Midbrain (tissue), 1 donor: ENCODE measurements around the gene GJC2.

ENCODE experiments used
- DNase-seq: peaks from one replicate; lab custom pipeline; 2025; lab: John Stamatoyannopoulos, UW

Gene GJC2

DNA sequence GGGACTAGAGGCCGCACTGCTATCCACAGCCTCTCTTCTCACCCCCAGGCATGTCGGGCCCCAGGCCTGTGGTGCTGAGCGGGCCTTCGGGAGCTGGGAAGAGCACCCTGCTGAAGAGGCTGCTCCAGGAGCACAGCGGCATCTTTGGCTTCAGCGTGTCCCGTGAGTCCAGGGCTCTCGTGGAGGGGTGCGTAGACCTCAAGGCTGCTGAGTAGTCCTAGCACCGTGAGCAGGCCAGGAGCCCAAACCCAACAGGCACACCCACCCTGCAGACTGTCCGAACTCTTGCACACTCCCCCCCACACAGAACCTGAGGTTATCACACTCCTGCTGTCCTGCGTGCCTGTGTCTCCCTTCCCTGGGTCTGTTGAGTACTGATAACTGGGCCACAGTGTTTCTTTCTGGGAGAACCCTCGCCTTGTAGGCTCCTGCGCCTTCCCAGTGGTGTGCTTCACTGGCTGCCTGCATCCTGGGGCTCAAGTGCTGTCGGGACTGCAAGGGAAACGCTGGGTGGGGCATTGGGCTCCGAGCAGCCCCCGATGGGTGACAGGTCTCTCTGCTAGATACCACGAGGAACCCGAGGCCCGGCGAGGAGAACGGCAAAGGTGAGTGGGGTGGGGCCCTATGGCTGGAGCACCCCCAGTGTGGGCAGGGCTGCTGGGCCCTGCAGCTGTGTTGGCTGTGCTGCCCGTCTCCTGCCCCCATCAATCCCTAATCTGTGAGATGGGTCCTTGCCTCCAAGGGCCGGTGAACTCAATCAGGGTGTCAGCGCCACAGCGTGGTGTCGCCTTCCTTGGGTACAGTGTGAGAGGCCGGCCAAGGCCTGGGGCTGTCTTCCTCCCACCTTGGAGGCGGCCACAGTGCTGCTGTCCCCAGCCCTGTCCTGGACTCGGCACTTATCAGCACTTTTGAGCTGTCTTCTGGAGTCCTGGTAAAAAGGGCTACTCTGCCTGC lies 4.0 kb upstream of the GJC2 start:
- no peak for DNase-seq

DNA sequence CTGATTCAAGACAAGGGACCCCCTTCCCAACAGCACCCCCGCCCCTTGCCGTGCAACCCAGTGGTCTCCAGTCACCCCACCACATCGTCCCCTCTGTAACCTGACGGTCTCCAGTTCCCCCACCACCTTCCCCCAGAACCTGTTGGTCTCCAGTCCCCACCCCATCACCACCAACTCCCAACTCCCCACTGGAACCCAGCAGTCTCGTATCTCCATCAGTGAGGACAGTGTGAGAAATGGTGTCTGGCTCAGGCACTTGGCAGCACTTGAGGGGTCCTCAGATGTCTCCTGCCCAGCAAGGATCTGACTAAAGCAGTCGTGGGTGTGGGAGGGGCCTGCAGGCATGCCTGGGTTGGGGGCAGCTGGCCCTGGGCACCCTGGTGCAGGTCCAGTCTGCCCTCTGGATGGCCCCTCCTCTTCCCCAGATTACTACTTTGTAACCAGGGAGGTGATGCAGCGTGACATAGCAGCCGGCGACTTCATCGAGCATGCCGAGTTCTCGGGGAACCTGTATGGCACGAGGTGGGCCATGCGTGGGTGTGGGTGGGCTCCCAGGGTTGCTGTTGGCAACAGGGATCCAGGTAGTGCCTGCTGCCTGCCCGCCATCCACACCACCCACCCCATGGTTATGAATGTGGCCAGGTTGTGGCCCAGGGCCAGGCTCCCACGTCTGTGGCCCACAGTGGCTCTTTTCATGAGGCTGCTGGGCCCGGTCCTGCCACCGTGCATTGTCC lies 3.1 kb upstream of the GJC2 start:
- DNase-seq: no peak

DNA sequence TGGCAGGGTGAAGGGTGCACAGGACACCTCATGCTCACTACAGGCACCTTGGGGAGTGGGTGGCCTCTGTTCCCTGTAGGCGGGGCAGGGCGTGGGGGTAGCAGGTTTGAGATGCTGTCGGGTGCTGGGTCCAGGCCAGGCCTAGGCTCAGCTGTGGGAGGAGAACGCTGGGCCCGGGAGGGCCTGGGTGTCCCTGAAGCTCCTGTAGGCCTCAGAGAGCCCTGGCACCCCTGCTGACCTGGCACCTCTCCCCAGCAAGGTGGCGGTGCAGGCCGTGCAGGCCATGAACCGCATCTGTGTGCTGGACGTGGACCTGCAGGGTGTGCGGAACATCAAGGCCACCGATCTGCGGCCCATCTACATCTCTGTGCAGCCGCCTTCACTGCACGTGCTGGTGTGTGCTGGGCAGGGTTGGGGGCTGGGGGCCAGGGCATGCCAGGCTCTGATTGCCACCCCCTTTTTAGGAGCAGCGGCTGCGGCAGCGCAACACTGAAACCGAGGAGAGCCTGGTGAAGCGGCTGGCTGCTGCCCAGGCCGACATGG lies 2.5 kb upstream of the GJC2 start:
- DNase-seq: no peak

DNA sequence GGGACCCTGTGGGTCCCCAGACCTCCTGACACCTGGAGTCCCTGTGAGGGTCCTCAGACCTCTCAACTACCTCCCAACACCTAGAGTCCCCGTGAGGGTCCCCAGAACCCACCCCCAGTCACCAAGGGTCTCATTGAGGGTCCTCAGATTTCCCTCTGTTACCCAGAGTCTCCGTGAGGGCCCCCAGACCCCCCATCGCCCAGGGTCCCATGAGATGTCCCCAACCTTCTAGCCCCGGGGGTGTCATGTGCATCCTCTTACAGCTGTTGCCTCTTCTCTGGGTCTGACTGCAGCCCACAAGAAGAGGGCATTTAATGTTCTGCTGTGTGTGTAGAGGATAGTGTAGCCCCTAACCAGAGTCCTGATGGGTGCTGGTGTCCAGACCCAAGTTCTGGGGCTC lies 2.0 kb upstream of the GJC2 start:
- no peak for DNase-seq

DNA sequence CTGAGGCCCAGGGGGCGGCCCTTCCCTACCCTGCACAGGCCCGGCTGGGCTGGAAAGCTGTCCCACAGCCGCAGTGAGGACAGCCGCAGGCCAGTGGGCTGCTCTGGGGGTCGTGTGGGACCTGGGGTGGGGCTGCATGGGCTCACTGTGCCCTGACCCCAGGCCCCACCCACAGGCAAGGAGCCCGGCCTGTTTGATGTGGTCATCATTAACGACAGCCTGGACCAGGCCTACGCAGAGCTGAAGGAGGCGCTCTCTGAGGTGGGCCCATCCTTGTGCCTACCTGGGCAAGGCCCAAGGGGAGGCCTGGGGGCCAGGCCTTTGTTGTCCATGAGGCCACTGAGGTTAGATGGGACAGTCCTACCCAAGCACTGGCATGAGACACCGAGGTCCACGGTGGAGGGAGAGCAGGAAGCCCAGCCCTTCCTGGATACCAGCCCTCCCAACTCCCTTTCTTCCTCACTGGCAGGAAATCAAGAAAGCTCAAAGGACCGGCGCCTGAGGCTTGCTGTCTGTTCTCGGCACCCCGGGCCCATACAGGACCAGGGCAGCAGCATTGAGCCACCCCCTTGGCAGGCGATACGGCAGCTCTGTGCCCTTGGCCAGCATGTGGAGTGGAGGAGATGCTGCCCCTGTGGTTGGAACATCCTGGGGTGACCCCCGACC lies 1.4 kb upstream of the GJC2 start:
- DNase-seq: no peak

DNA sequence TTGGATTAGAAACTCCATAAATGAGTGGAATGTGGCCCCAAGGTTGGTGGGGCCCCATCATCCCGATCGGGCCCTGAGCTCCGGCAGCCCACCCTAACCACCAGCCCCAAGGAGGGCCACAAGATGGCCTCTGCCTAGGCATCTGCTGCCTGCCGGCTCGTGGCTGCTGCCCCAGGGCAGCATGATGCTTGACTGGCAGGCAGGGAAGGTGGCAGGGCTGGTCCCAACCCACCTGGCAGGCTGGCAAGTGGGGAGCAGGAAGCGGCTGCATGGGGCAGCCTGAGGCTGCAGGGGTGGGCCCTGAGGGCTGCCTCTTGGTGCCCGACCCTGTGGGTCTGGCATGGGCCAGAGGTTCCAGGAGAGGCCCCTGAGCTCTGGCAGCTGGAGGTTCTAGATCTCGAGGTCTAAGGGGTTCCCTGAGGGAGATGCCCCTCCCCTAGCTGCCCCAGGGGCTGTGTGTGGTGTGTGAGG lies 760 bp upstream of the GJC2 start:
- no peak for DNase-seq

DNA sequence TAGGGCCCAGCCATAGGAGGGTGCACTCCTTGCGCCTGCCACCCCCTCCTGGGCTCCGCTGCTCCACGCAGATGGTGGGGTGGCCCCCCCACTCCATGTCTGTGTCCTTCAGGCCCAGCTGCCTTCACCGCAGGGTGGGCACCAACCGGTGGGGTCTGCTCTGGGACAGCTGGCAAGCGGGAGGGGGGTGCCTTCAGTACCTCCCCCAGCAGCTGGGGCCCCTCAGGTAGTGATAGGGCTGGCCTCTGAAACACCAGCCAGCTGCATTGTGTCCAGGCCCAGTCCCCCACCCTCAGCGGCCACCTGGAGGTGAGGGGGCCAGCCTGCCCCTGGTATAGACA lies 360 bp downstream of the GJC2 start:
- DNase-seq: no peak

DNA sequence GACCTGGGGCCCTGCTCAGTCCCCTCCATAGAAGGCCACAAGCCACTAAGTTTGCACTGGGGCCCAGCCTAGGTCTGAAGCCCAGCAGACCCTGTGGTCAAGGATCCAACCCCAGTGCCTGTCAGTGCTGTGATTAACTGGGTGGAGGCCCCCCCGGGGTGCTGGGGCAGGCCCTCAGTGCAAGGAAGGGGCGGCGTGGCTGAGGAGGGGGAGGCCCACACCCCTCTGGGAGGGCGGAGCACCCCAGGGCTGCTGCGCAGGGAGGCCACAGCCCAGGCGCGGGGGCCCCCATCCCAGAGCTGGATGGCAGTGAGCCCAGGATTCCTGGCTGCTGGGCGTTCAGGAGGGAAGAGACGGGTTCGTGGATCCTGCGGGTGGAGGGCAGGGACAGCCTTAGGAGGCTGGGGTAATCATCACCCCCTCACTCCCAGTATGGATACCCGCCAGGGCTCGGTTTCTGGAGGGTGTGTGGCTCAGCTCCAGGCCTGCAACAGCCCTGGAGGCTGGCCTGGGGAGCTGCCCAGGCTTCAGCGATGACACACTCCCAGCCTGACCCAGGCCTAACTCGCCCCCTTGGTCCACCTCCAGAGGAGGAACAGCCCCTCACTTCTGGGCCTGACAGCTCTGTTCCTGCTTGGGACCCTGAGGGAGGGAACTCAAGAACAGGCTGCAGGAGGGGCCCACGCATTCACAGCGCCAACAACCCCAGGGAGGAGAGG lies 890 bp downstream of the GJC2 start:
- DNase-seq: peak; percentile 62

DNA sequence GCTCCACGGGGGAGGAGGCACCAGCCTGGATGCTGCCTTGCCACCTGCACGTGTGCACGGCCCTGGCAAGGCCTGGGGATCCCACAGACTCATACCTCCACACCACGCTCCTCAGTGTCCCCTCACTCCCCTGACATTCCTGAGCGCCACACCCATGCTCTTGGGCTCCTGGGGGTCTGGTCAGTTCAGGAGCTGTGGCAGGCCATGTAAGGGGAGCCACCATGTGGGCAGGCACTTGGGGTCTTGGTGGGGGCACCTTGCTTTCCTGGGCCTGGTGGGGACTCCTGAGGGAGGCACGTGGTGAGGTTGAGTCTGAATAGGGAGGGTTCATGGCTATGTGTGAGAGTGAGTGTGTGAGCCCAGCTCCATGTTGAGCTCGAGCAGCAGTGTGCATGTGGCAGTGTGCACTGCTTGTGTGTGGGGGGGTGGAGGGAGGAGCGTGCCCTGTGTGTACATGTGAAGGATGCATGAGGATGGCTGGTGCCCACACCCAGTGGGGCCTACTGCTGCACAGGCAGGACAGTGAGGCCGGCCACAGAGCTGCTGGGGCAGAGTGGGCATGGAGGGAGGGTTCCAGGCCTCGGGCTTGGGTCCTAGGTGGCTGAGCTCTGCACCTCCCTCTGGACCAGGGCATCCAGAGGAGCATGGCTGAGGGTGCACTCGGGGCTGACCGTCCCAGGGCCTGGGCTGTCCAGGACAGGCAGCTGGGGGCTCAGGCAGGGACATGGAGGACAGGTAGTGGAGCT lies 1.6 kb downstream of the GJC2 start:
- no peak for DNase-seq

DNA sequence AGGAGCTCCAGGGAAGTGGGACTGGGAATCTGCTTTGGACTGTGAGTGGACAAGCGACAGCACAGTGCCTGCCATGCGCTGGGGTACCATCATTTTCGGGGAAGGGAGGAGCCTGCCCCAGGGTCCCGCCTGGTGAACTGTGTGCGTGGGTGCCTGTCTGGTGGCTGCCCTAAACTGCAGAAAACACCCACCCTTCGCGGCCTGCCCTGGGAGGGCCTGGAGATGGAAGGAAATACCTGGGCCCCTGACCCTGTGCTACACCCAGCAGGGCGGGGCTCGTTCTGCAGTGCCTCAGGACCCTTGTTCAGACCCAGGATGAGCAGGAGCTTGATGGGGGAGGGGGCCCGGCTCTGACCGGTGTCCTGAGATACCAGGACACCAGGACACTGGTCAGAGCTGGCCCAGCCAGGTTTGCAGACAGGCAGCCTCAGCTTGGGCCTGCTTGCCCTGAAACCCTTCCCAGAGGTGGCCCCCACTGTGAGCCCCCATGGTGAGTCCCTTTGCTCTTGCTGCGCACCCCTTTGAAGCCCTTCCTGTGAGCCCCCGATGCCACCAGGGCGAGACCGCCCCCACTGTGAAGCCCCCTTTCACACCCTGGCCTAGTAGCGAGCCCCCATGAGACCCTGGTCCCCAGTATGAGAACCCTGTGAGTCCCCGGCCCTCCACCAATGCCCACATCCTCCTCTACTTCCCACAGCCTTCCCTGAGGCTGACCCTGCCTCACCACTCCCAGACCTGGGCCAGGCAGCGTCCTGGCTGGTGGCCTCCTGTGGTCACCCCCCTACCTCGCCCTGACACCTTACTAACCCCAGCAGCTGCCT lies 2.6 kb downstream of the GJC2 start:
- no peak for DNase-seq

DNA sequence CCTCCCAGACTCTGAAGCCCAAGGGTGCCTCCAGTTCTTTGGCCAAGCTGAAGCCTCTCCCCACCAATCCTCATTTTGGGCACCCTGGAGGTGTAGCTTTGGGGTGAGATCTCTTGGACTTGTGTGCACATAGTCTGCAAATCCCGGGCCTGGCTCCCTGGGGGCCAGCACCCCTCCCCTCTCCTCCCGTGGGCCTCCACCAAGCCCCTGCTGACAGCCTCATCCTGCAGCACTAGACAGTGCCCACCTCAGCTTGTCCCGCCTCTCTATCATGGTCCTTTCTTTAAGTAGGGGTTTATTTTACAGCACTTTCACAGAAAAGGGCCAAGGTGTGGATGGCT lies 3.2 kb downstream of the GJC2 start:
- no peak for DNase-seq

DNA sequence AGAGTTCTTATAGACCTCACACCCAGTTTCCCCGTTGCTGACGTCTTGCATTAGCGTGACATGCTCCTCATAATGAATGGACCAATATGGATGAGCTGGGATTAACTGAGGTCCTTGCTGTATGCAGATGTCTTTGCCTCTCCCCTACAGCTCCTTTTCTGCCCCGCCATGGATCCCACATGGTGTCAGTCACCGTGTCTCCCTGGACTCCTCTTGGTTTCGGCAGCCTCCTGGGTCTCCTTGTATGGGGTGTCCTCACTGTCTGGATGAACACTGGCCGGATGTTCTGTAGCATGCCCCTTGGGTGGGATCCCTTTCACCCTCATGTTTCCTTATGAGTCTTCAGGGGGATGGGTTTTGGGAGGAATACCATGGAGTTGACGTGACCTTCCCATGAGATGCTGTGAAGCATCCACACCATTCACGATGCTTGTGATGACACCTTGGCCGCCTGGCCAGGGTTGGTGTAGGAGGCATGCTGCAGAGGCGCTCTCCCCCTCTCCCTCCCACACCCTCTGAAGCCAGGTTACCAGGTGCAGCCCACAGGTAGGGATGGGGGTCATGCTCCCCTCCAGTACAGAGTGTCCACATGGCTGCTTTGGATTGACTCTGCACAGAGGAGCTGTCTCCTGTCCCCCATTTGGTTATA lies 4.4 kb downstream of the GJC2 start:
- no peak for DNase-seq

DNA sequence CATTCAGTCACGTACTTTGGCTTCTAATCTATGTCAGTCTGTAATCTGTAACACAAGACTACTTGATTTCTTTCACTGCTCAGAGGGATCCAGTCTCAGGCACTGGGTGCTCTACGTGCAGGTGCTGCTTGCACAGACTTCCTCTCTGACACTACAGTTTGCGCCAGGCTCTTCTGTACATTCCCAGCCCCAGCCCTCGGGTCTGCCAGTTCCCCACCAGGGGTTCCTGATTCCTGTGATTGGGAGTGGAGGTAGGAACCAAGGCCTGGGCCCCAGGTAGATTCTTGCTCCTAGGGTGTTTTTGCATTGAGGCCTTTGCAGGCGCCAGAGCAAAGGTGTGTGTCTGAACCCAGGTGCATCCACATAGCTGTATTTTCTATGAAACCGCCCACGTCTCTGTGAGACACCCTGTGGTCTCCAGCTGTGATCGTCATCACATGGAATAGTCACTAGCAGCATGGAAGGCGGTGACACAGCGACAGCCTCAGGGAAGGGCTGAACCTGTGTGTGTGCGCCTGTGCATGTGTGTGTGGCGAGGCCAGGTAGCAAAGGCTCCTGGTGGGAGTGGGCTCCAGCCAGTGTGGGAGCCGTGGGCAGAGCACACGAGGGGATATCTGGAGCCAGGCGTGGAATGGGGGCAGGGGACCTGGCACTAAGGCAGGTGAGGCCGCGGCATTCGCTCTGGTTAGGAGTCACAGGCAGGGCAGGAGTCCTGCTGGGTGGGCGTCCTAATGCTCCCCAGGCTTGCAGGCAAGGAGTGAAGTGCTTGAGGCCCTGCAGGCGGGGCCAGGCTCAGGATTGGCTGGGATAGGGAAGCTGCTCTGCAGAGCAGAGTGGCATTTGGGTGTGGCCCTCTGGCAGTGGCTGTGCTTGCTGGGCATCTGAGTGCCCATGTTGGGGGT lies 5.2 kb downstream of the GJC2 start:
- no peak for DNase-seq

DNA sequence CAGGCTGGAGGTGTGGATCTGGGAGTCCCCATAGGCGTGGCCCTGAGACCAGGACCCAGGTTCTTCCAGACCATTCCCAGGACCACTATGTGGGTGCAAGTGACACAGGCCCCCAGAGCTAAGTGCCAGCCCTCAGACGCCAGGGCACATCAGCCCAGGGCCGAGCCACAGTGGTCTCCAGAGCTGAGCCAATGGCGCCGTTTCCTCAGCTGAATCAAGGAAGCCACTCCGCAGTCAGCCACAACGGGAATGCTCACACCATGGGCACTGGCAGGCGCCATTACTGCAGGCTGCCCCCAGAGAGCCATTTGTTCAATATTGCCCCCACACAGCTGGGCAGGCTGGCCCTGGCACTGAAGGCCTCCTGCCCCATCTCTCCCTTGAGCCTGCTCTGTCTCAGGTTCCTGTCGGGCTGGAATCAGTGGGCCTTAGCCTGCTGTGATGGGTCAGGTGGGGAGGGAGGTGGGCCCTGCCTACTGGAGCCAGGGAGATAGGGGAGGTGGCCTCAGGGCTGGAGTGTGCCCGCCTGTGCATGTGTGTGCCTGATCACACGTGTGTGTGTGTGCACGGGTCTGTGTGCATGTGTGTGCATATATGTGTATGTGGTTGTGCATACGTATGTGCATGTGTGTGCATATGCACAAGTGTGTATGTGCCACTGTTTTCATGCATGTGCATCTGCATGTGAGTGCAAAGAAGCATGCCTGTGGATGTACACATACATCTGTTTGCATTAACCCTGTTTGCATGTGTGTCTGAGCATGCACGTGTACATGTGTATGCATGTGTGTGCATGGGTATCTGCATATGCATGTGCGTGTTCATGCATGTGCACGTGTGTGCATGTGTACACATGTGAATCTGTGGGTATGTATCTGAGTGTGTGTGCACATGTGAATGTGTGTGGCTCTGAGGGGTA lies 6.1 kb downstream of the GJC2 start:
- no peak for DNase-seq

DNA sequence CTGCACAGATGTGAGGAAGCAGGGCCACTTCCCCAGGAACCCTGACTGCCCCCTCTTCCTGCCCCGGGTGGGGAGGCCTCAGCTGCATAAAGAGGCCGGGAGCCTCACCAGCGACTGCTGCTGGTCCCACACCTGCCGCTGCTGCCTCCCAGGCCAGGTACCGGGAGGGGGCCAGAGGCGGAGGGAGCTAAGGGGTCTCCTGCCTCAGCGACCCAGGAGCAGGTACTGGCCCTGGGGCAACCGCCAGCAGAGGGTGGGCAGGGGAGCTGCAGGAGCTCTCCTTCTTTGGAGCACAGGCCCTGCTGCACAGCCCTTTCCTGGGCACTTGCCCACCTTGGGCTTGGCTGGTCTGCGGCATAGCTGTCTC lies 6.8 kb downstream of the GJC2 start:
- DNase-seq: no peak

DNA sequence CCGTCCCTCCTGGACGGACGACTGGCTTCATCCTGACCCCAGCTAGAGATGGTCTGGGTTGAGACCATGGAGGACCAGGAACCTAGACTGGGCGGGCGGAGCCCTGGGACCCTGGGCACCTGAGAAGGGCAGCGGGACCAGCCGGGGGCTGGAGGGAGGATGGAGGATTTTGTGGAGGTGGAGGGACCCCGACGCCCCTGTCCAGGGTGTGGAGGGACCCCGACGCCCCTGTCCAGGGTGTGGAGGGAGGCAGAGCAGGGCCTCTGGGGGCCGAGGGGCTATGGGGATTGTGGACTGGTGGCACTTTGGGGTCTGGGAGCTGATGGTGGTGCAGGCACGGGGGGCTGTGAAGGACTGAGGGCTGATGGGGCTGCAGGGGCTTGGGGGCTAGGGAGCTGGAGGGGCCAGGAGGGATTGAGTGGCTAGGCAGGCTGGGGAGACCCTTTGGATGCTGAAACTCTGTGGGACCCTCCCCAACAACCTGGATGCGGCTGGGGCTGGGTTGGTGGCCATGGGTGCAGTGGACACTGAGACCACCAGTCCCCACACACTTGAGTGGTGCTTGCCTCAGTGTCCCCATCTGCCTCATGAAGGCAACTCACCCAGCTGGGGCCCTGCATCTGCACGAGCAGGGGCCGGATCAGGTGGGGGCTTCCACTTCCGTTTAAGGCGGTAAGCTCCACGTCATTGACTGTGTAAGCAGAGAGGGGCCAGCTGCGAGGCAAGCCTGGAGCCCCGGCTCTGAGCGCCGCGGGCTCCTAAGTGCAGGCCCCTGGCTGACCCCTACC lies 7.4 kb downstream of the GJC2 start:
- no peak for DNase-seq

DNA sequence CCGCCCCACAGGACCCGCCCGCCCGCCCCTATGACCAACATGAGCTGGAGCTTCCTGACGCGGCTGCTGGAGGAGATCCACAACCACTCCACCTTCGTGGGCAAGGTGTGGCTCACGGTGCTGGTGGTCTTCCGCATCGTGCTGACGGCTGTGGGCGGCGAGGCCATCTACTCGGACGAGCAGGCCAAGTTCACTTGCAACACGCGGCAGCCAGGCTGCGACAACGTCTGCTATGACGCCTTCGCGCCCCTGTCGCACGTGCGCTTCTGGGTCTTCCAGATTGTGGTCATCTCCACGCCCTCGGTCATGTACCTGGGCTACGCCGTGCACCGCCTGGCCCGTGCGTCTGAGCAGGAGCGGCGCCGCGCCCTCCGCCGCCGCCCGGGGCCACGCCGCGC lies 8.0 kb downstream of the GJC2 start:
- no peak for DNase-seq
